Calu3 (cell line): ENCODE measurements around the gene VWA8. TPM values are rescaled to one million over a fixed set of nuclear protein-coding genes. Genes with fewer than 3 reads are reported as not detected.
"Not testable (repeated sequence)": the region's sequence is repeated elsewhere in the genome, so short reads cannot be mapped to it uniquely, and the experiment has no call there.

Experiments used
- BruUV-seq: library from RNA; stranded (reverse); fragments of 400-500 nt; replicated peaks from 2 replicates; lab custom pipeline; 2021; lab: Mats Ljungman, UMichigan
- CTCF ChIA-PET: fragments of 300-600 bp; sonication (Branson Sonifier 250); formaldehyde crosslinking; loops from one replicate; lab custom pipeline; 2022; ENCODE audit warnings: antibody characterized with exemption; lab: Charles Lee
- DNase-seq: peaks from one replicate; pipeline ENCODE4 v3.0.0; 2022
- H3K27ac Mint-ChIP-seq: one replicate; pipeline ENCODE4 v1.8.0; 2022; ENCODE audit warnings: mixed read lengths; ENCODE audit not compliant: unreplicated experiment
- H3K27me3 Mint-ChIP-seq: one replicate; pipeline ENCODE4 v1.8.0; 2022; ENCODE audit warnings: mixed read lengths; ENCODE audit not compliant: unreplicated experiment
- H3K36me3 Mint-ChIP-seq: one replicate; pipeline ENCODE4 v1.8.0; 2022; ENCODE audit warnings: mild to moderate bottlenecking, moderate library complexity, mixed read lengths; ENCODE audit not compliant: insufficient read depth, unreplicated experiment
- H3K4me1 Mint-ChIP-seq: one replicate; pipeline ENCODE4 v1.8.0; 2022; ENCODE audit warnings: mild to moderate bottlenecking, low read depth, mixed read lengths; ENCODE audit not compliant: unreplicated experiment
- H3K4me3 Mint-ChIP-seq: one replicate; pipeline ENCODE4 v1.8.0; 2022; ENCODE audit warnings: mild to moderate bottlenecking, low read depth, moderate library complexity, mixed read lengths; ENCODE audit not compliant: unreplicated experiment
- H3K9me3 Mint-ChIP-seq: one replicate; pipeline ENCODE4 v1.8.0; 2022; ENCODE audit warnings: low read depth, mixed read lengths; ENCODE audit not compliant: unreplicated experiment
- intact Hi-C: fragments of 100-400 bp; cut with micrococcal nuclease; formaldehyde crosslinking; loops from one replicate; pipeline ENCODE4 v1.10.0; 2022; ENCODE audit not compliant: unreplicated experiment
- total RNA-seq: library from RNA; stranded (reverse); gene quantifications from 2 replicates; pipeline ENCODE4 v1.2.3, GENCODE V29; 2022
- TF ChIP-seq, protein P1 (sequence below): fragments of 200-600 bp; IDR thresholded peaks from one replicate; pipeline ENCODE4 v1.8.0; 2022; ENCODE audit warnings: antibody characterized with exemption; ENCODE audit not compliant: unreplicated experiment

The VWA8 gene
- total RNA-seq, 1 experiment from 2014 or later, result 15.2 TPM

DNA sequence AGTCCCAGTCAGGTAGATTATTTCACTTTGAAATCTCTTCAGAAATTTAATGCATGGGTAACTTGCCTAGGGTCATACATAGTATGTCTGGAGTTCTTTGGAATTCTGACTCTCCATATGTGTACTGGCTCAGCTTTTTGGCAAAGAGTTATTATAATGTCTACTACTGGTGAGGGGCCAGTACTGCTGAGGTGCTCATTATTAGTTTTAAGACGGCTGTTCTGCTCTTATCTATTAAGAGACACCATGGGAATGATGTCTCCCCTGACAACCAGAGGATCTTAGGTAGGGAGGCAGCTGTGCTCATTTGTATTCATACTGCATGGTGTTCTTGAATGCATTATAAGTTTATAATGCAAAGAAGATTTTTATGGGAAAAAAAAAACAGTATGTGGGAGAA, 319.5 kb downstream of the VWA8 start:
- TF ChIP-seq, protein P1, sequence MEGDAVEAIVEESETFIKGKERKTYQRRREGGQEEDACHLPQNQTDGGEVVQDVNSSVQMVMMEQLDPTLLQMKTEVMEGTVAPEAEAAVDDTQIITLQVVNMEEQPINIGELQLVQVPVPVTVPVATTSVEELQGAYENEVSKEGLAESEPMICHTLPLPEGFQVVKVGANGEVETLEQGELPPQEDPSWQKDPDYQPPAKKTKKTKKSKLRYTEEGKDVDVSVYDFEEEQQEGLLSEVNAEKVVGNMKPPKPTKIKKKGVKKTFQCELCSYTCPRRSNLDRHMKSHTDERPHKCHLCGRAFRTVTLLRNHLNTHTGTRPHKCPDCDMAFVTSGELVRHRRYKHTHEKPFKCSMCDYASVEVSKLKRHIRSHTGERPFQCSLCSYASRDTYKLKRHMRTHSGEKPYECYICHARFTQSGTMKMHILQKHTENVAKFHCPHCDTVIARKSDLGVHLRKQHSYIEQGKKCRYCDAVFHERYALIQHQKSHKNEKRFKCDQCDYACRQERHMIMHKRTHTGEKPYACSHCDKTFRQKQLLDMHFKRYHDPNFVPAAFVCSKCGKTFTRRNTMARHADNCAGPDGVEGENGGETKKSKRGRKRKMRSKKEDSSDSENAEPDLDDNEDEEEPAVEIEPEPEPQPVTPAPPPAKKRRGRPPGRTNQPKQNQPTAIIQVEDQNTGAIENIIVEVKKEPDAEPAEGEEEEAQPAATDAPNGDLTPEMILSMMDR, result no peak
- no peaks in the 10 kb centered on the region for H3K27me3 Mint-ChIP-seq
- H3K4me3 Mint-ChIP-seq, result no peak overlapping the region
- CTCF ChIA-PET, result no interaction called here
- no peaks in the 10 kb centered on the region for H3K4me1 Mint-ChIP-seq
- DNase-seq, result no peak
- no peak overlapping the region for H3K27ac Mint-ChIP-seq
- BruUV-seq, result no TSS peak
- no peaks in the 10 kb centered on the region for H3K9me3 Mint-ChIP-seq
- intact Hi-C loops, result no loop called here
- H3K36me3 Mint-ChIP-seq, result no peaks in the 10 kb centered on the region

DNA sequence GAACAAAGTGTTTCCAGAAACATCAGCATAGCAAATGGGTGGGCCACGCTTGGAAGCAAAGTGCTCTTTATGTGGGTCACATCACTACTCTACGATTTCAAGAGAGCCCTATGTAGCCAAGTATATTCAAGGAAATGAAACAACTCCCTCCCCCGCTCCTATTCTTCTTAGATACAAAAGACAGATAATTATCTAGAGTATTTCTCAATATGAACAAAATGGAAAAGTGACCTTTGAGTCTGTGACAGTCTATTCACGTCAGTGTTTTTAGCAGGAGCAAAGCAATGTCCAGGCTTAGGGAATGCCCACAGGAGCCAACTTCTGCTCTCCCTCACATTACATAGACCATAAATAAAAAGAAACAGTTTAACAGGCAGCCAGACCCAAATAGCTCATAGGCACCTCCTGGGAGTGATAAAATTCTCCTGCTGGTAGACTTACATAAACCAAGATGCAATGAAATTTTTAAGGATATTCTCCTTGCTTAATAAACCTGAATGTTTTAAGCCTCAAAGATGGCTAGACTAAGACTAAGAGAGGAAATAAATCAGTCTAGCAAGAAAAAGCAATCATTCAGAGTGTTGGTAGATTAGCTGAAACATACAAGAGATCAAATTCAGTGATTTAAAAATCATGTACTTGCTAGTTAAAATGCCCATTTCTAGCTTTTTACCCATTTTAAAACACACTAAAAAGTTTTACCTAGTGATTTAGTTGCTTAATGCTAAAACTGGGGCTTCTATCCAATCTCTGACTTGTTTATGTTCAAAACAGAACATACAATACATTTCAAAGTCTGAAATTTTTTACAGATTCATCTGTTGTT, 320.7 kb downstream of the VWA8 start:
- H3K27ac Mint-ChIP-seq, result no peak overlapping the region
- intact Hi-C loops, result no loop called here
- no peaks in the 10 kb centered on the region for H3K9me3 Mint-ChIP-seq
- no peak overlapping the region for H3K4me3 Mint-ChIP-seq
- no peak for DNase-seq
- no TSS peak for BruUV-seq
- H3K36me3 Mint-ChIP-seq, result no peaks in the 10 kb centered on the region
- CTCF ChIA-PET, result no interaction called here
- H3K4me1 Mint-ChIP-seq, result no peaks in the 10 kb centered on the region
- H3K27me3 Mint-ChIP-seq, result no peaks in the 10 kb centered on the region
- TF ChIP-seq, protein P1, result no peak

DNA sequence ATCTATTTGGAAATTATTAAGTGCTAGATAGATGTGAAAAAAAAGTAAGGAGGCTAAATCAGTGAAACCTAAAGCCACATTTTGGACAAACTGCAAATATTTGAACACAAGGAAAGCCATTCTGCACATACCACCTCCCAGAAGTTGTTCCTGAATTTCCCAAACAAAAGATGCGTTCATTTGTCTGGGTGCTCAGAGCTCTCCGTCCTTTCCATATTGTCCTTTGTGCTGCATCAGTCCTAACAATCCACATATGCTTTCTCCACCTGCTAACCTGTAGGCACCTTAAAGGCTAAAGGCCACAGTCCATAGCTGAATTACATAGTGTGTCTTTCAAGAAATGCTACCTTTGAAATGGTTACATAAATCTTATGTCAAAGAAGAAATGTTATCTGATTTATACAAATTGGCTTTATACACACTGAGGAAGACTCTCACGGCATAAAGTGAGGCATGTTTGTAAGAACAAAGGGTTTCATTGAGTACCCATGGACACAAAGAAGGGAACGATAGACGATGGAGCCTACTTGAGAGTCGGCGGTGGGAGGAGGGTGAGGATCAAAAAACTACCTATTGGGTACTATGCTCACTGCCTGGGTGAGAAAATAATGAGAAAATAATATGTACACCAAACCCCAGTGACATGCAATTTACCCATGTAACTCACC, 321.5 kb downstream of the VWA8 start:
- no peak overlapping the region for H3K27ac Mint-ChIP-seq
- no peak for DNase-seq
- intact Hi-C loops, result no loop called here
- H3K27me3 Mint-ChIP-seq, result no peaks in the 10 kb centered on the region
- BruUV-seq, result no TSS peak
- TF ChIP-seq, protein P1, result no peak
- H3K4me3 Mint-ChIP-seq, result no peak overlapping the region
- CTCF ChIA-PET, result no interaction called here
- H3K36me3 Mint-ChIP-seq, result no peaks in the 10 kb centered on the region
- H3K9me3 Mint-ChIP-seq, result no peaks in the 10 kb centered on the region
- H3K4me1 Mint-ChIP-seq, result no peaks in the 10 kb centered on the region

DNA sequence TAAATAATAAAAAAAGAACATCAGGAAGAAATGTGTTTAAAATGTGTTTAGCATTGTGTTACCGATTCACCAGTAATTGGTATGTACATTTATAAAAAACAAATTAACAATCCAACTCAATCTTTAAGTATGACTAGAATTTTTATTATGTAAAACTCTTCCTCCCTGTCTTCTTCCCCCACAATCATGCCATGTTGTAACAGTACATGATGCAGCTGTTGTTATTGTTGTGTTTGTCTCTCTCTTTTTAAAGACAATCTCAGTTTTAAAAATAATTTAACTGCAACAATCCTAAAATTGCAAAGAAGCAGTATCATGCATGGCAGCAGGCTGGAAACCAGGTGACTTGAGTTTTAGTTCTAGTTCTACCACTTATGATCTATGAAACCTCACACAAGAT, 323.3 kb downstream of the VWA8 start:
- Mint-ChIP-seq H3K9me3 (no peaks in the 10 kb centered on the region), H3K27ac (no peak overlapping the region), H3K36me3 (no peaks in the 10 kb centered on the region), H3K27me3 (no peaks in the 10 kb centered on the region), H3K4me3 (no peak overlapping the region), H3K4me1 (no peaks in the 10 kb centered on the region)
- no TSS peak for BruUV-seq
- CTCF ChIA-PET, result no interaction called here
- TF ChIP-seq, protein P1, result no peak
- no peak for DNase-seq
- intact Hi-C loops, result no loop called here

DNA sequence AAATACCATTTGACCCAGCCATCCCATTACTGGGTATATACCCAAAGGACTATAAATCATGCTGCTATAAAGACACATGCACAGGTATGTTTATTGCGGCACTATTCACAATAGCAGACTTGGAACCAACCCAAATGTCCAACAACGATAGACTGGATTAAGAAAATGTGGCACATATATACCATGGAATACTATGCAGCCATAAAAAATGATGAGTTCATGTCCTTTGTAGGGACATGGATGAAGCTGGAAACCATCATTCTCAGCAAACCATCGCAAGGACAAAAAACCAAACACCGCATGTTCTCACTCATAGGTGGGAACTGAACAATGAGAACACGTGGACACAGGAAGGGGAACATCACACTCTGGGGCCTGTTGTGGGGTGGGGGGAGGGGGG, 323.9 kb downstream of the VWA8 start:
- CTCF ChIA-PET, BruUV-seq, DNase-seq: not testable (repeated sequence)

DNA sequence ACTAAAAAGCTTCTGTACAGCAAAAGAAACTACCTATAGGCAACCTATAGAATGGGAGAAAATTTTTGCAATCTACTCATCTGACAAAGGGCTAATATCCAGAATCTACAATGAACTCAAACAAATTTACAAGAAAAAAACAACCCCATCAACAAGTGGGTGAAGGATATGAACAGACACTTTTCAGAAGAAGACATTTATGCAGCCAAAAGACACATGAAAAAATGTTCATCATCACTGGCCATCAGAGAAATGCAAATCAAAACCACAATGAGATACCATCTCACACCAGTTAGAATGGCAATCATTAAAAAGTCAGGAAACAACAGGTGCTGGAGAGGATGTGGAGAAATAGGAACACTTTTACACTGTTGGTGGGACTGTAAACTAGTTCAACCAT, 324.3 kb downstream of the VWA8 start:
- H3K4me3 Mint-ChIP-seq, CTCF ChIA-PET, H3K27ac Mint-ChIP-seq, H3K36me3 Mint-ChIP-seq, intact Hi-C loops, BruUV-seq, H3K4me1 Mint-ChIP-seq, H3K27me3 Mint-ChIP-seq, H3K9me3 Mint-ChIP-seq, DNase-seq: not testable (repeated sequence)

More for the DNA sequence above, 323.9 kb downstream of the VWA8 start:
- H3K27ac Mint-ChIP-seq, H3K27me3 Mint-ChIP-seq, H3K4me1 Mint-ChIP-seq, H3K9me3 Mint-ChIP-seq, H3K4me3 Mint-ChIP-seq, intact Hi-C loops, H3K36me3 Mint-ChIP-seq: not testable (repeated sequence)
